ENCODE results near the gene SGTA. TPM values are rescaled to one million over a fixed set of nuclear protein-coding genes. Genes with fewer than 3 reads are reported as not detected.
A peak's percentile ranks its signal among the peaks of the same experiment; 100 is the strongest.

The SGTA gene
- total RNA-seq, 1 donor from 2014 or later: 47.3 TPM

GRCh38 chr19:2779121-2779740 is 3.8 kb downstream of the SGTA start:
- ATAC-seq (ENCODE audit: low read depth) (no peak), DNase-seq (no peak)
- CTCF ChIA-PET: interaction anchor here (1.2 kb wide), 1 partner anchor 131 kb away, joined by 3 read pairs; no protein-coding TSS in a partner anchor
- POLR2A ChIA-PET: interaction anchor here (0.6 kb wide), 1 partner anchor 41 kb away, joined by 11 read pairs; no protein-coding TSS in a partner anchor
- TF ChIP-seq CTCF (IDR thresholded peaks at IDR 0.05): no peak
- Mint-ChIP-seq H3K27me3 (no peaks in the 10 kb centered on the region), H3K4me3 (no peak overlapping the region), H3K36me3 (ENCODE audit: low read depth) (peaks cover 20% of the 10 kb centered on the region), H3K27ac (no peak overlapping the region), H3K9me3 (no peaks in the 10 kb centered on the region), H3K4me1 (peaks cover 67% of the 10 kb centered on the region)
- intact Hi-C loops (cut with micrococcal nuclease): no loop called here

- no peak overlapping the region for H3K4me3 Mint-ChIP-seq
- TF ChIP-seq CTCF (IDR thresholded peaks at IDR 0.05): no peak
- H3K36me3 Mint-ChIP-seq (ENCODE audit: low read depth): peaks cover 20% of the 10 kb centered on the region
- CTCF ChIA-PET: no interaction called here
- DNase-seq (no peak), ATAC-seq (ENCODE audit: low read depth) (no peak)
- intact Hi-C loops (cut with micrococcal nuclease): no loop called here
- H3K9me3 Mint-ChIP-seq: no peaks in the 10 kb centered on the region
- peaks cover 62% of the 10 kb centered on the region for H3K4me1 Mint-ChIP-seq
- POLR2A ChIA-PET: interaction anchor here (0.6 kb wide), 2 partner anchors 39 to 340 kb away, joined by 5 to 11 read pairs; no protein-coding TSS in a partner anchor
- no peaks in the 10 kb centered on the region for H3K27me3 Mint-ChIP-seq
- H3K27ac Mint-ChIP-seq: peak overlapping the region; percentile 31
Observed at GRCh38 chr19:2777952-2778683, 5.0 kb downstream of the SGTA start.

GRCh38 chr19:2775556-2776430 is 7.3 kb downstream of the SGTA start:
- peak; percentile 40 for DNase-seq
- POLR2A ChIA-PET: no interaction called here
- intact Hi-C loops (cut with micrococcal nuclease): no loop called here
- no peak for TF ChIP-seq CTCF (IDR thresholded peaks at IDR 0.05)
- Mint-ChIP-seq H3K36me3 (ENCODE audit: low read depth) (peaks cover 17% of the 10 kb centered on the region), H3K27me3 (no peaks in the 10 kb centered on the region), H3K4me1 (peaks cover 47% of the 10 kb centered on the region), H3K9me3 (no peaks in the 10 kb centered on the region), H3K27ac (peak overlapping the region; percentile 88), H3K4me3 (peak overlapping the region; percentile 76)
- CTCF ChIA-PET: no interaction called here
- peak; percentile 64 for ATAC-seq (ENCODE audit: low read depth)

GRCh38 chr19:2774953-2775555 is 8.0 kb downstream of the SGTA start:
- DNase-seq: no peak
- no peak for ATAC-seq (ENCODE audit: low read depth)
- Mint-ChIP-seq H3K4me3 (peak overlapping the region; percentile 76), H3K9me3 (no peaks in the 10 kb centered on the region), H3K27ac (peak overlapping the region; percentile 88), H3K27me3 (no peaks in the 10 kb centered on the region), H3K4me1 (peaks cover 42% of the 10 kb centered on the region), H3K36me3 (ENCODE audit: low read depth) (peaks cover 14% of the 10 kb centered on the region)
- CTCF ChIA-PET: no interaction called here
- intact Hi-C loops (cut with micrococcal nuclease): no loop called here
- no peak for TF ChIP-seq CTCF (IDR thresholded peaks at IDR 0.05)
- POLR2A ChIA-PET: no interaction called here
